GM21367 (cell line): ENCODE measurements around the gene CDH6.

ENCODE experiments used
- ATAC-seq: cut with Tn5 transposase; IDR thresholded peaks from one replicate; pipeline ENCODE4 v1.9.1; 2021; ENCODE audit not compliant: unreplicated experiment

CDH6 gene

GRCh38 chr5:31196309-31196708, 2.8 kb downstream of the CDH6 start:
- no peak for ATAC-seq

DNA sequence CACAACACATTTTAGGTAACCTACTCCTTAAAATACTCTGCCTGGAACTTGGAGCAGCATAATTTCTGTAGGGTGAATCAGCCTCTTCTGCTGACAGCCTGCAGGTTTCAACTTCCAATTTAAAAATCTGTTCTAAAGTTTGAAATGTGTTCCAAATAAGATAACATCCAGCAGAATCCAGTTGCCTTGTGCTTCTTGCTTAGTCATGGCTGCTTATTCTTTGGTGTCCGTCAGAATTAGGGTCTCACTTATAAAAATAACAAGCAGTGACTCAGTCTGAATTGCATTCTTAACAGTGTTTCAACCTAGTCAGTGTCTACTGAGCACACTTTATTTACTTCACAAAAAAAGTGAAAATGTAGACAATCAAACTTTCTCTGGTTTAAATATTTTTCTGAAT, 3.7 kb downstream of the CDH6 start:
- ATAC-seq = no peak

DNA sequence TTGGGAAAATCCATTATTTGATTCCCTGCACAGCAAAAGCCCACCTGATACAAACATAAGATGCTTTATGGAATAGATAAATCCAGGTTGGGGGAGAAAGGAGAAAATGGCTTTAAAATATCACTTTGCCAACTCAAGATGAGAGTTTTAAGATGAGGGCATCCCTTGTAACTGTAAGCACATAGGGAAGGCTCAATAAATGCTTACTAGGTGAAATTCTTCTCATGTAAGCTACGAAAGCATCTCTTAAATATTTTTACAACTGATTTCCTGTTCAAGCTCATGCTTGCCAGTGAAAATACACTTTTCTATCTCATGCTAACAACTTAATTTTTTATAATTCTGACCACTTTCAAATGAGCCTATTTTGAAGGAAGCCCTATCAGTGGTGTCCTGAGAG, 11.5 kb downstream of the CDH6 start:
- ATAC-seq = no peak

DNA sequence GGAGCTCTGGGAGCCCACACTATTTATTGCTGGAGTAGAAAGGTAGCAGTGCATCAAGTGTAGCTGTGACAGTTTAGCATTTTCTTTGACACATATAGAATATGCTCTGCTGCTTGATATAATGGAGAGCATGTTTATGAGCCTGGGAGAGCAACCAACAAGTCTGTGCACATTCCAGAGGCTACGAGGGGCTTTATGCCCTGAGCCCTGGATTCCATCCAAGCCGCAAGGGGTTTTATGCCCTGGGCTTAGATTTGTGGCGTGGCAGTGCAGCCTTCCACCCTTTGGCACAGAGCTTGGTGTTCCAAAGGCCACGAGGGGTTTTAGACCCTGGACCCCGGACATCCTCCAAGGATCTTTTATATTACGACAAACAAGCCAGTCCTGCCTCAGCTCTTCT, 14.6 kb downstream of the CDH6 start:
- no peak for ATAC-seq

- ATAC-seq = no peak
Observed at GRCh38 chr5:31209334-31209733, 15.8 kb downstream of the CDH6 start.

DNA sequence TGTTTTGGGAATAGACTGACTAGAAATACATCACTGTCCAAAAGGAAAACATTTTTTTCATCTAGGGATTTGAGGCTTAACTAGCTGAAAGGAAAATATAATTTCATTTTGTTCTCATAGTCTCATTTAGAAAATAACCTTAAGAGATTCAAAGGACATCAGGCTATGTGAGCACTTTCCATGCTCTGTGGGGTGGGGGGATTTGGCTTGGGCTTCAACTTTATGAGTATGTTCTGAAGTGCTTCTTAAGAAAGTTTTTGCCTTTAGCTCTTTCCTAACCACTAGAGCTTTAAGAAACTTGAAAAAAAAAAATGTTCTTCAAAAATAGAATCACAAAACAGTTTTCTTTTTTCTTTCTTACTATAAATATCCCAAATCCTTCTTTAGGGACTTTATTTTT, 17.6 kb downstream of the CDH6 start:
- no peak for ATAC-seq

DNA sequence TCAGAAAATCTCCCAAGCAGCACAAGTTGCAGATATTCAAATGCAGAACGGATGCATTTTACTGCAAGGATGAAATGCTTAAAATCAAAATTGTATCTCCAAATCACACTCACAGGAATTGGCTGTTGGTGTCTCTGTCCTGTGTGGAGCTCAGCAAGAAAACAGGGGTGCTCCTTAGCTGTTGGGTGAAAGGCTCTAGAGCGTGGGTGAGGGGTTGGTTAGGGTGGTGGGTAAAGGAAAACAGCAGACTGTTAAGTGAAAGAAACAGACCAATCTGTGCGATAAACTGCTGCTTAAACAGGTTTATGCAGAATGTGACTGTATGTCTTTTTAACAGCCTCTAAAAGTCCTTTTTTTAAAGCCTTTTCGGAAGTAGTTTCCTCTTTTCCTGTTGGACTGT, 19.8 kb downstream of the CDH6 start:
- no peak for ATAC-seq

GRCh38 chr5:31213705-31214121, 20.2 kb downstream of the CDH6 start:
- no peak for ATAC-seq

GRCh38 chr5:31214229-31214628, 20.7 kb downstream of the CDH6 start:
- ATAC-seq = no peak

DNA sequence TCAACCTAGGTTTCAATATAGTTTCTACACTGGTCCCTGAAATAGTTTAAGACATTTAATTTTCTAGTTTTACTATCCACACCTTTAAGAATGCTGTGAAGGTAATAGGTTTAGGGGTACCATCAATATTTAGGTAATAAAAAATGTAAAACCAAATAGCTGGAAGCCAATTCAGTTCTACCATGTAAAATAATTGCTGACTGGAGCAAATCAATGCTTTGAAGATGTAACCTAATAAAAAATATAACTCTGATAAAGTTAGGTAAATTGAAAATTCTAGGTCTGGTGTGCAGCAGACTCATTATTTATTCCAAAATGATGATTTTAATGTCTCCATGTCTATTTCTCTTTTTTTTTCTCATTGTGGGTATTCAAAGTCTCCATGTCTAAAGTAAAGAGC, 21.8 kb downstream of the CDH6 start:
- no peak for ATAC-seq

DNA sequence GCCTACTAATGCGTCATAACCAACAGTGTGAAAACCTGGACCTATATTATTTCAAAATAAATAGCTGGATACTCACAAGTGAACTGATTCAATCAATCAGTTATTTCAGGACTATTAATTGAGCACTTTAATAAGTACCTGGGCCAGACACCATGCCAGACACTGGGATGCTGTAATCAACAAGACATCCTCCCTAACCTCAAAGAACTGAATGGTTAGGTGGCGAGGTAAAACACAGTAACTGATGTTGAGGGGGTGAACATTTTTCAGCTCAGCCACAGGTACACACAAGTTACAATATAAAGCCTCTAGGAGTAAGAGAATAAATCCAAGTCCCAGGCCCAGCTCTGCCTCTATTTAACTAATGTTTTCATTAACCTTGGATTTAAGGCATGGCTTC, 24.0 kb downstream of the CDH6 start:
- ATAC-seq = no peak

DNA sequence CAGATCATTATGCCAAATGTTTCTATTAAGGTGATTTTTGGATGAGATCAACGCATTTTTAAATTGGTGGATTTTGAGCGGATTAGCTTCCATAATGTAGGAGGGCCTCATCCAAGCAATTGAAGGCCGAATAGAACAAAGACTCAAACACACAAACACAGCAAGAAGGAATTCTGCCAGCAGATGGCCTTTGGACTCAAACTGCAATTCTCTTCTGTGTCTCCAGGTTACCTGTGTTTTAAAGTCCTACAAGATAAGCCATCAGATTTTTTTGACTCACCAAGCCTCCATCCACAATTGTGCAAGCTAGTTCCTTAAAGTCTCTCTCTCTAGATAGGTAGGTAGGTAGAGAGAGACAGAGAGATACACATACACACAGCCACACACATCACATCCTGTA, 25.5 kb downstream of the CDH6 start:
- ATAC-seq = no peak

DNA sequence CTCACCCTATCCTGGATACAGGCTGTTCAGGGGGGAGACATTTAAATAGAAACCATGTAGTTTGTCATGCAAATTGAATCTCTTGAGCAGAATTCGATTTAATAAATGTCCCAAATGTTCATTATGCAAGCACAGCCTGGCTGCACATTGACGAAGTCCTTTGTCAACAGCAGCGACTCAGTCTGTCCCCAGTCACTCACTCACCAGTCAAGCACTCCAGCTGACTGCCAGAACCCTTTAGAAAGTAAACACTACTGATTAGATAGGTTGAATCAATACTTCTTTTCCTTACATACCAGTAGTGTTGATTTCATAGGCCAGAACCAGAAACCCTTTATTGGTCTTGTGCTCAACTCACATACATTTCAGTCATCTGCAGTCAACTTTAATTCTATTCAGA, 27.5 kb downstream of the CDH6 start:
- no peak for ATAC-seq

- no peak for ATAC-seq
Observed at GRCh38 chr5:31225118-31225517, 31.6 kb downstream of the CDH6 start.

- ATAC-seq = no peak
Observed at GRCh38 chr5:31225613-31226012, 32.1 kb downstream of the CDH6 start.

DNA sequence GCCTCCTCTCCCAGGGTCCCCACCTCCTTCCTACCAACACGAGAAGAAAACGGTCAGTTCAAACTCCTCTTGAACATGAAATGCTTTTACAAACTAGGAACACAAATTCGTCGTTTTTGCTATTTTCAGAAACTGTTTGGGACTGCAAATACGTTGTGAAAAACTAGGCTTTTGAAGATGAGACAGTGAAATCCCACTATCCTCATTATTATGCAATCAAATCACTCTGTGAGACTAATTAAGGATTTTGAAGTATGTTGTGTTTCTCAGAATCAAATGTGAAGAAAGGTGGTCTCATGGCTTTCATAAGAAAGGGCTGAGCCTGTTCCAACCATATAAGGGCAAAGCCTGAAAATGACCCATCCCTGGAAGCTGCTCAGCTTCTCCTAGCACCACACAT, 33.2 kb downstream of the CDH6 start:
- ATAC-seq = no peak

GRCh38 chr5:31229266-31229665, 35.8 kb downstream of the CDH6 start:
- ATAC-seq = no peak

DNA sequence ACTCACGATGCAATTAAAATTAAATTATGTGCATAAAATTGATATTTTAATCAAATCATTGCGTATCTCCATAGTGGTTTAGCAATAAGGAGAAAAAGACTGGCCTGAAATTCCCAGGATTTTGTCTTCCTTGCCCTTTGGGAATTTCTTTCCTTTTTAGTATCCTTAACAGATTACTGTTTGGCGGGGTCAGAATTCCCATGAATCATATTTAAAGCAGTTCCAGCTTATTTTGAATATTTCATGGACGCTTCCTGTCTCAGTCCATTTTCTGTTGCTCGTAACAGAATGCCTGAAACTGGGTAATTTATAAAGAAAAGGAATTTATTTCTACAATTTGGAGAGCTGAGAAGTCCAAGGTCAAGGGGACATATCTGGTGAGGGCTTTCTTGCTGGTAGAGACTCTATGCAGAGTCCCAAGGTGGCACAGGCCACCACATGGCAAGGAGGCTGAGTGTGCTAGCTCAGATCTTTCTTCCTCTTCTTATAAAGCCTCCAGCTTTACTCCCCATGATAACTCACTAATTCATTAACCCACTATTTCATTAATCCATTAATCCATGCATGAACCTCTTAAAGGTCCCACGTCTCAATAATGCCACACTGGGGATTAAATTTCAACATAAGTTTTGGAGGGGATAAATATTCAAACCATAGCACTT, 37.8 kb downstream of the CDH6 start:
- no peak for ATAC-seq

- ATAC-seq = peak; percentile 84
Observed at GRCh38 chr5:31232273-31232888, 38.9 kb downstream of the CDH6 start.

DNA sequence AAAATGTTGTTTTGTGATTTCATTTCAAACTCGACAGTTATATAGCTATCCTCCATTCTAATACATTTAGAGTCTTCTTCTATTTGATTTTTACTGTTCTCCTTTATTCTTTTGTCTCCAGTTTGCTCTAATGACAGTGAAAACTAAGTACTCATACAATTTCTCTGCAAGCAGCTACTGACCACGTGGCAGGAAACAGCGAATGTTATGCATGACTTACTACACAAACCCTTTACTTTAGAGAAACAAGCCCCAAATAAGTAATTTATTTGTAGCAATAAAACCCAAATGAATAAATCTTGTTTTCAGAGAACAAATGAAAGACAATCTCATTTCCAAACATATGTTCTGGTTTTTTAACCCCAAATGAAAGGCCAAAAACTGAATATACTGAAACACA, 41.9 kb downstream of the CDH6 start:
- no peak for ATAC-seq

DNA sequence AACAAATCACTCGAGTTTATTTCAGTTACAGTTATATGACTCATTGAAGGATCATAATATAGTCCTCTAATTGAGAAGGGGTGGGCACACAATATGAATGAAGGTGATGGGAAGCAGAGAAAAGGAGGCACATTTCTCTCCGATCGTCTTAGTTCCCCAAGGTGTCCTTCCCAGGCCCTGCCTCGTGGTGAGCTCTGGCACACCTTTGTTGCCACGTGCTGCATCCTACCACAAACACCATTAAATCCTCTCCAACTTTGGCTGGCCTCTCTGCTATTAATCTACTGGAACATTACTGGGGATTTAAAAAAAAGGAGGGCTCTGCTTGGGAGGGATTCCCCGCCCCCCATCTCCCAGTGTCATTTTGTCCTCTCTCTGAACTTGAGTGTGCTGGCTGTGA, 42.9 kb downstream of the CDH6 start:
- no peak for ATAC-seq

DNA sequence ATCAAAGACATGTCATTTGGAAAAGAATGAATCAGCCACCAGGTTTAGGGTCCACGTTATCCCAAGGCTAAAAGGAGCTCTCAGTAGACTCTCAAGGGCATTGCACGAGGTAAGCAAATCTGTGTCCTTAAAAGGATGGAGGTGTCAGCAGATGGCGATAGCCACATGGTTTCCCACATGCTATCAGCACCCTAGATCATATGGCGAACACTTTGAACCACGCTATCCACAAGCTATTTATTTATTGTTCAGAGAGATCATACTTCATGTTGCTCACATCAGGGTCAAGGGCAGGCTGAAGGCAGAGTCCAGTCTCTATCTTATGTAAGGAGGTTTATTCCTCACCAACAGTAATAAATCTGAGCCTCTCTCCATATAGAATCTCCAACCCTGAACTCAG, 43.7 kb downstream of the CDH6 start:
- ATAC-seq = no peak

DNA sequence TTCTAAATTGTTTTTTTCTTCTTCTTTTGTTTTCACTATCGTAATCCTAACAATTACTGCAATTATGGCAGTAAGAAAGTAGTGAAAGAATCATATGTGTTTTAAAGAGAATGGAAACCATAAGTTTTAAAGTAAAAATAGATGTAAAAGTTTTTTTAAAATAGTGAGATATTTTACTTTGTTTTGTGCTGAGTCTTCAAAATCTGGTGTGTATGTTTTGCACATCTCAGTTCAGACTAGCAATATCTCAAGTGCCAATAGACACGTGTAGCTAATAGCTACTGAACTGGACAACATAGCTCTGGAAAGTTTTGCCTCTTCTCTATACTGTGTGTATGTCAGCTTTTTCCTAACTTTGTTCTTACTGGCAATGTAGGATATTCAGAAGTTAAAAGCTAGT, 45.0 kb downstream of the CDH6 start:
- no peak for ATAC-seq
